ENCODE results near the gene EVC. TPM values are rescaled to one million over a fixed set of nuclear protein-coding genes. Genes with fewer than 3 reads are reported as not detected.

EVC gene
- total RNA-seq, 1 experiment from 2014 or later: not detected

- H3K4me1 Mint-ChIP-seq (ENCODE audit: low read depth, unreplicated experiment): no peaks in the 10 kb centered on the region
- CTCF ChIA-PET: no interaction called here
- H3K27ac Mint-ChIP-seq (ENCODE audit: unreplicated experiment): no peak overlapping the region
Observed at GRCh38 chr4:5707778-5708448, 3.1 kb upstream of the EVC start.

GRCh38 chr4:5708449-5709206 is 2.4 kb upstream of the EVC start, which contains the start of gene EVC2:
TSS of gene EVC2 (minus strand) at chr4:5708559. CDS start at chr4:5708513, 46 bp downstream.
- H3K9me3 Mint-ChIP-seq (ENCODE audit: low read depth, unreplicated experiment): peaks cover 12% of the 10 kb centered on the region
- no peak within 1 kb of the TSS for H3K27ac Mint-ChIP-seq (ENCODE audit: unreplicated experiment)
- no peaks in the 10 kb centered on the region for H3K27me3 Mint-ChIP-seq (ENCODE audit: unreplicated experiment)
- intact Hi-C loops (cut with micrococcal nuclease; ENCODE audit: unreplicated experiment): no loop called here
- no peak within 1 kb of the TSS for H3K4me3 Mint-ChIP-seq (ENCODE audit: low read depth, unreplicated experiment)
- no peaks in the 10 kb centered on the region for H3K4me1 Mint-ChIP-seq (ENCODE audit: low read depth, unreplicated experiment)
- TF ChIP-seq CTCF (IDR thresholded peaks at IDR 0.05; ENCODE audit: unreplicated experiment): no peak
- BruUV-seq (replicated peaks): no TSS peak
- DNase-seq: no peak
- CTCF ChIA-PET: no interaction called here
- H3K36me3 Mint-ChIP-seq (ENCODE audit: insufficient read depth, unreplicated experiment): no peaks in the 10 kb centered on the region

More at GRCh38 chr4:5707778-5708448, 3.1 kb upstream of the EVC start:
- intact Hi-C loops (cut with micrococcal nuclease; ENCODE audit: unreplicated experiment): no loop called here
- TF ChIP-seq CTCF (IDR thresholded peaks at IDR 0.05; ENCODE audit: unreplicated experiment): no peak
- H3K4me3 Mint-ChIP-seq (ENCODE audit: low read depth, unreplicated experiment): no peak overlapping the region
- H3K9me3 Mint-ChIP-seq (ENCODE audit: low read depth, unreplicated experiment): peaks cover 13% of the 10 kb centered on the region
- H3K27me3 Mint-ChIP-seq (ENCODE audit: unreplicated experiment): no peaks in the 10 kb centered on the region
- H3K36me3 Mint-ChIP-seq (ENCODE audit: insufficient read depth, unreplicated experiment): no peaks in the 10 kb centered on the region
- BruUV-seq (replicated peaks): no TSS peak
- DNase-seq: no peak

GRCh38 chr4:5709207-5709575 is 1.8 kb upstream of the EVC start:
- BruUV-seq (replicated peaks): no TSS peak
- H3K27ac Mint-ChIP-seq (ENCODE audit: unreplicated experiment): no peak overlapping the region
- no peaks in the 10 kb centered on the region for H3K4me1 Mint-ChIP-seq (ENCODE audit: low read depth, unreplicated experiment)
- intact Hi-C loops (cut with micrococcal nuclease; ENCODE audit: unreplicated experiment): no loop called here
- TF ChIP-seq CTCF (IDR thresholded peaks at IDR 0.05; ENCODE audit: unreplicated experiment): no peak
- peaks cover 8% of the 10 kb centered on the region for H3K9me3 Mint-ChIP-seq (ENCODE audit: low read depth, unreplicated experiment)
- no peak overlapping the region for H3K4me3 Mint-ChIP-seq (ENCODE audit: low read depth, unreplicated experiment)
- no peak for DNase-seq
- CTCF ChIA-PET: no interaction called here
- no peaks in the 10 kb centered on the region for H3K36me3 Mint-ChIP-seq (ENCODE audit: insufficient read depth, unreplicated experiment)
- no peaks in the 10 kb centered on the region for H3K27me3 Mint-ChIP-seq (ENCODE audit: unreplicated experiment)

GRCh38 chr4:5710065-5710960 is 688 bp upstream of the EVC start:
- BruUV-seq (replicated peaks): no TSS peak
- H3K36me3 Mint-ChIP-seq (ENCODE audit: insufficient read depth, unreplicated experiment): no peaks in the 10 kb centered on the region
- H3K9me3 Mint-ChIP-seq (ENCODE audit: low read depth, unreplicated experiment): peaks cover 8% of the 10 kb centered on the region
- no peak overlapping the region for H3K4me3 Mint-ChIP-seq (ENCODE audit: low read depth, unreplicated experiment)
- intact Hi-C loops (cut with micrococcal nuclease; ENCODE audit: unreplicated experiment): no loop called here
- DNase-seq: no peak
- H3K27me3 Mint-ChIP-seq (ENCODE audit: unreplicated experiment): no peaks in the 10 kb centered on the region
- no peaks in the 10 kb centered on the region for H3K4me1 Mint-ChIP-seq (ENCODE audit: low read depth, unreplicated experiment)
- no peak for TF ChIP-seq CTCF (IDR thresholded peaks at IDR 0.05; ENCODE audit: unreplicated experiment)
- CTCF ChIA-PET: no interaction called here
- no peak overlapping the region for H3K27ac Mint-ChIP-seq (ENCODE audit: unreplicated experiment)

All from Calu3 (cell line).